Measurements from ENCODE around the gene ADAMTS3. TPM values are rescaled to one million over a fixed set of nuclear protein-coding genes. Genes with fewer than 3 reads are reported as not detected.

ADAMTS3 gene
- 2.0 TPM for polyA plus RNA-seq (ENCODE audit: insufficient read length)

GRCh38 chr4:72568959-72569718 lies at the start of gene ADAMTS3:
ADAMTS3 (minus strand) TSS chr4:72569221; CDS start chr4:72568762, 459 bp downstream.
- peak; percentile 29 for DNase-seq (ENCODE audit: low read depth)

- DNase-seq (ENCODE audit: low read depth), result no peak
Measured at GRCh38 chr4:72613959-72614358, 44.9 kb upstream of the ADAMTS3 start.

GRCh38 chr4:72606751-72607150 lies 37.7 kb upstream of the ADAMTS3 start:
- no peak for DNase-seq (ENCODE audit: low read depth)

- no peak for DNase-seq (ENCODE audit: low read depth)
Measured at GRCh38 chr4:72604324-72604723, 35.3 kb upstream of the ADAMTS3 start.

DNA sequence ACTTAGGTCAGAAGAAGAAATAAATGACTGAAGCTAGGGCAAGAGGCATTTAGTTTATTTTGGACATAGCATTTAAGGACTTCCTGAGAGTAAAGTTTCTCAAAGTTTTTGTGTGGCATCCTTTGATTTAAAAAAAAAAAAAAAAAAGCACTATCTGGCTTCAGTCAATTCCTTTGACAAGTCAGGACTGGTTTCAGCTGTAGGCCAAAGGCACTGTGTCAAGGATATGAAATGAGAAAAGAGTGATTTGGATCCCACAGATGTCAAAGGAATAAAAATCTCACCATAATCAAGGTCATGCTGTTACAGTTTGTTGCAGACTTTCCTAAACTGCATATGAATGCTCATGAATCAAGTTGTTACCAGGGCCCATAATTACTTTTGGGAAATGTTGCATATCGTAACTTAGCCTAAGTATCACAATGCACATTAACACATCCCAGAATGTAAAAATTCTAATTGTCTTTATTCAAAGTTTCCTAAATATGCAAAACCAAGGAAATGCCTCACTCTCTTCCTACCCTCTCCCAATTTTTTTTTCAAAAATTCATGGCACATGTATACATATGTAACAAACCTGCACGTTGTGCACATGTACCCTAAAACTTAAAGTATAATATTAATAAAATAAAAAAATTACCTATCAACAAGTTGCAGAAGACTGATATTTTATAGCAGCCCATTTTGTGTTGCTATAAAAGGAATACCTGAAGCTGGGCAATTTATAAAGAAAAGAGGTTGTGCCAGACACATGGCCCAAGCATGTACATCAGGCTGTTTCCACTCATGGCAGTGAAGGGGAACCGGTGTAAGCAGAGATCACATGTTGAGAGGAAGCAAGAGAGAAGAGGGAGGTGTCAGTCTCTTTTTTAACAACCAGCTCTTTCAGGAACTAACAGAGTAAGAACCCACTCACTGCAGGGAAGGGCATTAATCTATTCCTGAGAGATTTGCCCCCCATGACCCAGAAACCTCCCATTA lies 33.7 kb upstream of the ADAMTS3 start:
- DNase-seq (ENCODE audit: low read depth), result no peak

DNA sequence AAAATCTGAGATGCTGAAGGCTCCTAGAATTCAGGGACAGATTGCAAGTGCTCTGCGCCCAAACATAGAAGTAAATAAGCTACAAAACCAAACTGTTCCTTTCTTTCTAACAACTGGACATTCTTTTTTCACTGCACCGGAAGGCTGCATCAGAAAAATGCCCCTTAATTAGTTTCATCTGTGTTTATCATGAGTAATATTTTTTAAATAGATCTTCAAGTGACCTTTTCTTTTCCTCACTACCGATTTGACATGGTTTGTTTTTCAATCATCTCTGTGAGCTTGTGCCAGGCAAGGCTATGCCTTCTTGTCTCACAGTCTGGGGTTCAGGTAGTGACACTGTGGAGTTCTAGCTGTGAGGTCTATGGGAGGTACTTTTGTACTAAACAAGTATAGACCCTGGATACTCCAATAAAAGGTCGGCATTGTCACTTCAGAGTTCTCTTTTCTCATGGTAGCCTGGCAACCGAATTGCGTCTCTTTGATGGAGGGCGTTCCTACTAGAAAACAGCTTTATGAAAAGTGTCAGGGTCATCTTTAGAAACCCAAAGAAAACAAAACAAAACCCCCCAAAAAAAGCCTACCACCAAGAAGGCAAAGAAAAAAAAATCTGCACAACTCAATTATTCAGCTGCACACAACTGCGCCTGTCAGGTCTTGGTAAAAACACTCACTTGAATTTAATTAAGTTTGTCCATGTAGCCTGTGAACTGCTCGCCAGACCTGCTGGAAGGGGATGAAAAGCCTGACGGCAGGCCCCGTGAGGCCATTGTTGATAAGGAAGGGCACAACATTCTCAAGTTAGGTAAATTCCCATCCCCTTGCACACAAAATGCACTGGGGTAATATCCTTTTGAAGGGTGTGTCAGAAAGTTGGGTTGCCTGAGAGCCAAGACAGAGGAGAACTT lies 22.8 kb upstream of the ADAMTS3 start:
- DNase-seq (ENCODE audit: low read depth), result no peak

DNA sequence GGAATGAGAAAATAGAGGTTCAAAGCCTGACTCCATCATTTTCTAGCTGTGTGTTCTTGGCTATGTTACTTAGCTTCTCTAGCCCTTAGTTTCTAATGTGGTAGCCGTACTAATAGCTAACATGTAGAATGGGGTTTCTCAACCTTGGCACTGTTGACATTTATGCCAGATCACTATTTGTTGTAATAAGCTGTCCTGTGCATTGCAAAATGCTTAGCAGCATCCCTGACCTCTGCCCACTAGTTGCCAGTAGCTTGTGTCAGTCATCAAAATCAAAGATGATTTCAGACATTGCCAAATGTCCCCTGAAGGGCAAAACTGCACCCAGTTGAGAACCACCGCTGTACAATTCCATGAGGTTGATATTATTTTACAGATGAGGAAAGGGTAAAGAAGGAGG lies 18.3 kb upstream of the ADAMTS3 start:
- DNase-seq (ENCODE audit: low read depth), result no peak

DNA sequence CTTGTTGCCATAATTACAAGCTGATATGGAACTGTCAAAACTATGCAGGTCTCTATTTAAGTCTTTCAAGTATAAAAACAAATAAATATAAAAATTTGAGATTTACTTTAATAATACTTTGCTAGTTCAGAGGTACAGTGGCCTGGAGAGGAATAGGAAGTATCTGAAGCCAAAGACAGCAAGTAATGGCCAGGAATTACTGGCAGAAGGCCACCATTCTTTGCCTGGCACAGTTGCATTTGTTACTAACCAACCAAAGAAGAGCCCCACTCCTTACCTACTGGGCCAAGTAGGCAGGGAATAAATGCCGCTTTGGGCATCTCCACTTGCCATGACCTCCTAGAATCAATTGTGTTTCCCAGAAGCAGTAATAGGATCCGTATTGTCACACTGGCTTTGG lies 13.8 kb upstream of the ADAMTS3 start:
- no peak for DNase-seq (ENCODE audit: low read depth)

GRCh38 chr4:72577211-72577610 lies 8.2 kb upstream of the ADAMTS3 start:
- DNase-seq (ENCODE audit: low read depth), result no peak

DNA sequence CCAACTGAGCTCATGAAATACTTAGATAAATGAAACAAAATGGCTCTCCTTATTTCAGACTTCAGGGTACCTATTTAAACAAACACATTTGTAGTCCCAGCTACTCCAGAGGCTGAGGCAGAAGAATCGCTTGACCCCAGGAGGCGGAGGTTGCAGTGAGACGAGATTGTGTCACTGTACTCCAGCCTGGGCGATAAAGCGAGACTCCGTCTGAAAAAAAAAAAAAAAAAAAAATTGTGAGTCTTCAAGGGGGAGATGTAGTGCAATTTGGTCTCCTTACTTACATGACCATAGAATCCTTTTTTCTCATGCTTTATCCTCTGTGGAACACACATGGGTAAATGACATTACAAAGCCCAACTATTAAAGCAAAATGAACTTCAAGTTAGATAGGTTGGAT lies 2.3 kb upstream of the ADAMTS3 start:
- DNase-seq (ENCODE audit: low read depth), result no peak

DNA sequence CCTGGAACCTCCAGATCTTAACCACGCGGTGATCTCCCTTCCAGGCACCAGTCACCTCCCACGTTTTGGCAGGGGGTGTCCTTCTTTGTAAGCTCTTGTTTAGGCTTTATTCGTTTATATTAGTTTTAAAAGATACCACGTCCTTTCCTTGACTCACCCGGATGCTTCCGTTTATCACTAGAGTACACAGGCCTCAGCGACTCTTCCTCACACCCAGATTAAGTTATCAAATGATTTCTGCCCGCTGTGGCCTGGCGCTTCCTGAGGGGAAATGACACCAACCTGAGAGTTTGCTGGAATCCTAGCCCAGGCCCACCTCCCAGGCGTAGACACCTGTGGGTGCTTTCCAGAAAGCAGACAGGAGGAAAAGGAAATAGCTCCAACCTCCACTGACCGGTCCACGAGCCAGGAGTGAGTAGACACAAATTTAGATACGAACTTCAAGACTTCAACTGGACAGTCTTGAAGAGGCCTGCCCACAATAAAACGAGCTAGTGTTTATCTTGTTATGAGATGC lies 756 bp upstream of the ADAMTS3 start:
- no peak for DNase-seq (ENCODE audit: low read depth)

DNA sequence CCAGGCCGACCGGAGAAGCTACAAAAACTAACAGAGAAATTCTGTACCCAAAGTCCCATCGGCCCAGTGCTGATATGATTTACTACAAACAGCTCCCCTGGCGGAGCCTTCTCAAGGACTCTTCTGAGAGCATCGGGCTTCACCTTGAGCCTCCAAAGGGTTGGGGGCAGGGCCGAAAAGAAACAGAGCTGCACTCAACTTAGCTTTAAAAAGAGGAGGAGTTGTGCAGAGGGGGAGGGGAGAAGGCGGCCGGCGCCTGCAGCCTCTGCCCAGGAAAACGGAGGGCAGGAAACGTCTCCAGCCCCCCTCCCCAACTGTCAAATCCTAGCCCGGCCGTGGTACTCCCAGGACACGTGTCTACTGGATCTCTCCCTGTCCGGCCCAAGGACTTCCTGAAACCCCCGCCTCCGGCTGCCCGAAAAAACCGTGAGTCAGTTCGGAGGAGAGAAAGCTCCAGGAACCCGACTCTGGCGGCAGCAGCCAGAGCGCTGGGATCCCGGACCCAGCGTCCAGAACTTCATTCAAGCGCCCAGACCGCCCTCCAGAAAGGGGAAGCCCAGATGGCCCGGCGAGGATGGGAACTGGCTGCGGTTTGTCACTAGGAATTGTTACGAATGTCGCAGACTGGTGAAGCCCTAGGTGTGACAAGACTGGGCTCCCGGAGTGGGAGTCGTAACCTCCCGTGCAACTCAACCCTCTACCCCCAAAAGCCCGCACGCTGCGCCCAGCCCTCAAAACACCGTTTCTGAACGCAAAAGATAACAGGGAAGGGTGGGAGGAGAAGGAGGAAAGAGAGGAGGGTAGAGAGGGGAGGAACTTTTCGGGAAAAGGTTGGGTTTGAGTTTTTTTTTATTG lies 973 bp downstream of the ADAMTS3 start:
- DNase-seq (ENCODE audit: low read depth), result peak; percentile 29

- DNase-seq (ENCODE audit: low read depth), result no peak
Measured at GRCh38 chr4:72567036-72567435, 2.0 kb downstream of the ADAMTS3 start.

DNA sequence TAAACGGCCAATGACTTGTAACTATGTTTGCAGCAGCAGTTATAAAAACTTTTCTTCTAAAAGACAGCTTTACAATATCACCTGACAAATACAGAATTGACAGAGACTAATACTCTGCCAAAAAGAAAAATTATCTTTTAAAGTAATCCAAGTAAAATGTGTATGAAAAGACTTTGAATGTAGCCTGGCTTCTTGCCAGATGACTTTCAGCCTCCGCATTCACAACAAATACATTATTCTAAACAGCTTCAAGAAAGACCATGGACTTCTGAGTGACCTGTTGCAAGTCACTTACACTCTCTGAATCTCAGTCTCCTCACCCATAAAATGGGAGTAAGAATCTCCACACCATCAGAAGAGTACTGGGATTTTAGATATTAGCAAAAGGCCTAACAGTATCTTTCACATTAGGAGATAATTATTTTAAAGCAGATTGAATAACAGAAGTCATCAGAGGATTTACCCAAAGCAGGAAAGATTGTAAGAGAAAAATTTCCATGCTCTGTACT lies 2.5 kb downstream of the ADAMTS3 start:
- DNase-seq (ENCODE audit: low read depth), result no peak

DNA sequence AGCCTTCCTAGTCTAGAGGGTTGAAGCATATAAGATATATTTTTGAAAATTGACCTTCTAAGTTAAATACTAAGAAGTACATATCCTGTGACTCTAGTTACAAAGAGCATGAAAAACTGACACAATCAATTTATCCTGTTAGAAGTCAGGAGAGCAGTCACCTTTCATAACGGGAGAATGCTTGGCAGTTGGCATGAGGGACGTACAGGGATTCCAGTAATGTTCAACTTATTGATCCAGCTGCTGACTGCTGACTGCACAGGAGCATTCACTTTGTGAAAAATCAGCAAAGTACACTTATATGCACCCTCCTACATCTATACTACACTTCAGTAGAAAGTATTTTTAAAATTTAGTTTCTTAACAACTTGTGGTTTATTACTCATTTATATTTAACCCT lies 4.2 kb downstream of the ADAMTS3 start:
- no peak for DNase-seq (ENCODE audit: low read depth)

GRCh38 chr4:72564184-72564583 lies 4.8 kb downstream of the ADAMTS3 start:
- DNase-seq (ENCODE audit: low read depth), result no peak

- DNase-seq (ENCODE audit: low read depth), result no peak
Measured at GRCh38 chr4:72558655-72559054, 10.4 kb downstream of the ADAMTS3 start.

DNA sequence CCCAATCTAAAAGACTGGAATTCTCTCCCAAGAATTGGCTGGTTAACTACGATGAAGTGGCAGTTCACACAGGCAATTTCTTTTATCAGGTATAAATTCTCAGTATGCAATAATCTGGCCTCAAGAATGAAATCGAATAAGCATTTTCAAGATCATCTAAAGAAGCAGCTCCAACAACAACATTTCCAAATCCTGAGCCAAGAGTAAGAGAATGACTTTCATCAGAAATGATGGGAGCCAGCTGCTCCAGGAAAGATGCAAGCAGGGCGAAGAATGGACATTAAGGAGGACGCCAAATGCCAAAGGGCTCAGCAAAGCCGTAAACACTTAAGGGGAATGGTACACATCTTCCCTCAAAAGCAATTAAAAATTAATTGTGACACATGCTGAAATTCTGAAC lies 12.0 kb downstream of the ADAMTS3 start:
- no peak for DNase-seq (ENCODE audit: low read depth)

- DNase-seq (ENCODE audit: low read depth), result no peak
Measured at GRCh38 chr4:72555377-72555831, 13.6 kb downstream of the ADAMTS3 start.
